ENCODE data around the gene USH1C. TPM values are rescaled to one million over a fixed set of nuclear protein-coding genes. Genes with fewer than 3 reads are reported as not detected.
A peak's percentile ranks its signal among the peaks of the same experiment; 100 is the strongest.

USH1C gene
- total RNA-seq, 1 experiment from 2014 or later, result 1.0 TPM

DNA sequence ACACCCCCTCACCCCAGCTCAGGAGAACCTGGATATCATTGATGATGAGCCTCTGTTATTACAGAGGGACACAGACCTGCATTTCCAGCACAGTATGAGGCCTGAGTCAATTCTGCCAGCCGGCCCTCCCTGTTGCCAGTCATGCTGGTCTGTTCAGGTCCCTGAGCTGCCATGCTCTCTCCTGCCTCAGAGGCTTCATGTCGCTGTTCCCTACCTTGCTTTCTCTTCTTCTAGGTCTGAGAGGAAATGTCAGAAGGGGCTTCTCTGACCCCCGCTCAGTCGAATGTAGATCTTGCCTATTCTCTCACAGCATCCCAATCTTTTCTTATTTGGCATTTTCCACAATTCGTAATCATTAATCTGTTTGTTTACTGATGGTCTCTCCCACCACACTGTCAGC is 45.7 kb downstream of the USH1C start:
- Histone ChIP-seq H4K8ac (replicated peaks; ENCODE audit: insufficient read length, low read depth, low read length) (no peak overlapping the region), H3K9ac (ENCODE audit: extremely low read depth, insufficient read length, low read length) (no peak overlapping the region), H3K4ac (ENCODE audit: low read depth, low read length) (no peak overlapping the region), H3K23ac (ENCODE audit: insufficient read length, low read depth, low read length) (no peak overlapping the region), H2BK15ac (ENCODE audit: low read depth, low read length) (no peak overlapping the region), H4K91ac (ENCODE audit: insufficient read length, low read depth, low read length) (no peak overlapping the region), H3K4me1 (ENCODE audit: insufficient read depth, low read length) (no peaks in the 10 kb centered on the region; the same call in 1 of the 2 replicates), H3K27me3 (ENCODE audit: insufficient read depth, low read length) (no peaks in the 10 kb centered on the region), H2BK120ac (ENCODE audit: low read depth, low read length, poor library complexity, severe bottlenecking) (no peak overlapping the region), H3K9me3 (ENCODE audit: control insufficient read depth, low read depth, low read length) (no peaks in the 10 kb centered on the region), H2BK12ac (ENCODE audit: insufficient read length, low read depth, low read length) (no peak overlapping the region), H4K20me1 (ENCODE audit: control insufficient read depth, insufficient read depth, insufficient read length) (no peaks in the 10 kb centered on the region), H2BK5ac (ENCODE audit: insufficient read length, low read length) (no peak overlapping the region), H3K79me1 (ENCODE audit: insufficient read depth, low read depth, low read length, poor library complexity, severe bottlenecking) (no peaks in the 10 kb centered on the region), H2AK5ac (ENCODE audit: insufficient read length, low read length) (no peak overlapping the region), H2AFZ (ENCODE audit: low read length) (no peak overlapping the region), H3K14ac (ENCODE audit: insufficient read depth, low read length) (no peak overlapping the region), H3T11ph (ENCODE audit: low read length) (no peak overlapping the region), H3K23me2 (ENCODE audit: insufficient read length, low read depth, low read length, poor library complexity, severe bottlenecking) (no peaks in the 10 kb centered on the region), H3K4me2 (ENCODE audit: insufficient read depth, insufficient read length, low read length) (no peak overlapping the region), H3K56ac (ENCODE audit: insufficient read length, low read depth, low read length) (no peak overlapping the region), H3K27ac (ENCODE audit: insufficient read length, low read depth, low read length) (no peak overlapping the region), H3K79me2 (ENCODE audit: insufficient read depth, low read length) (no peaks in the 10 kb centered on the region), H2BK20ac (ENCODE audit: low read depth, low read length, poor library complexity, severe bottlenecking) (no peak overlapping the region), H3K18ac (ENCODE audit: insufficient read length, low read depth, low read length) (no peak overlapping the region), H4K5ac (ENCODE audit: insufficient read length, low read depth, low read length) (no peak overlapping the region)
- peaks cover 19% of the 10 kb centered on the region for H3K27me3 Mint-ChIP-seq (ENCODE audit: low read depth)
- H3K9me3 Mint-ChIP-seq, result no peaks in the 10 kb centered on the region
- WGBS (ENCODE audit: extremely low coverage, insufficient read length, low lambda C conversion rate), result no CpG with 5 or more reads among the region's 5 CpGs
- TF ChIP-seq, protein P1, sequence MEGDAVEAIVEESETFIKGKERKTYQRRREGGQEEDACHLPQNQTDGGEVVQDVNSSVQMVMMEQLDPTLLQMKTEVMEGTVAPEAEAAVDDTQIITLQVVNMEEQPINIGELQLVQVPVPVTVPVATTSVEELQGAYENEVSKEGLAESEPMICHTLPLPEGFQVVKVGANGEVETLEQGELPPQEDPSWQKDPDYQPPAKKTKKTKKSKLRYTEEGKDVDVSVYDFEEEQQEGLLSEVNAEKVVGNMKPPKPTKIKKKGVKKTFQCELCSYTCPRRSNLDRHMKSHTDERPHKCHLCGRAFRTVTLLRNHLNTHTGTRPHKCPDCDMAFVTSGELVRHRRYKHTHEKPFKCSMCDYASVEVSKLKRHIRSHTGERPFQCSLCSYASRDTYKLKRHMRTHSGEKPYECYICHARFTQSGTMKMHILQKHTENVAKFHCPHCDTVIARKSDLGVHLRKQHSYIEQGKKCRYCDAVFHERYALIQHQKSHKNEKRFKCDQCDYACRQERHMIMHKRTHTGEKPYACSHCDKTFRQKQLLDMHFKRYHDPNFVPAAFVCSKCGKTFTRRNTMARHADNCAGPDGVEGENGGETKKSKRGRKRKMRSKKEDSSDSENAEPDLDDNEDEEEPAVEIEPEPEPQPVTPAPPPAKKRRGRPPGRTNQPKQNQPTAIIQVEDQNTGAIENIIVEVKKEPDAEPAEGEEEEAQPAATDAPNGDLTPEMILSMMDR (conservative IDR thresholded peaks at IDR 0.05), result peak; percentile 65
- H3K4me1 Mint-ChIP-seq, result peaks cover 7 to 10% of the 10 kb centered on the region in 2 experiments
- no peaks in the 10 kb centered on the region for H3K36me3 Mint-ChIP-seq (ENCODE audit: insufficient read depth in 1 of 3, low read depth in 3 of 3)
- H3K4me3 Mint-ChIP-seq, result no peak overlapping the region
- no peak overlapping the region for H3K27ac Mint-ChIP-seq
- DNase-seq, result peak; percentile 56
